DND-41 (cell line): Measurements from ENCODE around the gene RNASE7.

Source experiments
- ATAC-seq: fragments of 200-7000 bp; cut with Tn5 transposase; 3 replicates; pipeline ENCODE4 v1.9.1; 2021; ENCODE audit warnings: low read depth; ENCODE audit not compliant: insufficient read depth
- DNase-seq: peaks from one replicate; pipeline ENCODE4 v3.0.0-alpha.2; 2020
- H2AFZ ChIP-seq: 2 replicates; pipeline ENCODE4 v1.6.0; 2012; ENCODE audit warnings: low read depth, low read length
- H3K27ac ChIP-seq: 2 replicates; pipeline ENCODE4 v1.5.1; 2012; ENCODE audit warnings: low read length, inconsistent platforms
- H3K27me3 ChIP-seq: fragments of 200-600 bp; sonication (generic); 2 replicates; pipeline ENCODE4 v1.6.0; 2012; ENCODE audit warnings: low read length, mild to moderate bottlenecking, inconsistent platforms; ENCODE audit not compliant: insufficient read depth, poor library complexity
- H3K36me3 ChIP-seq: 2 replicates; pipeline ENCODE4 v1.5.1; 2012; ENCODE audit warnings: low read length, inconsistent platforms; ENCODE audit not compliant: insufficient read depth
- H3K4me1 ChIP-seq: 2 replicates; pipeline ENCODE4 v1.5.1; 2012; ENCODE audit warnings: mild to moderate bottlenecking, low read length; ENCODE audit not compliant: insufficient read depth
- H3K4me2 ChIP-seq: 2 replicates; pipeline ENCODE4 v1.6.0; 2012; ENCODE audit warnings: mild to moderate bottlenecking, moderate library complexity, low read length, inconsistent platforms; ENCODE audit not compliant: insufficient read depth
- H3K4me3 ChIP-seq, 2 experiments: fragments of 200-600 bp in 1 of 2; shearing (Covaris generic) in 1 of 2; 2 replicates each; pipeline ENCODE4 v1.5.1; 2012 to 2016; ENCODE audit warnings: inconsistent platforms in 2 of 2, low read length in 2 of 2, mild to moderate bottlenecking in 2 of 2, low read depth in 1 of 2, moderate library complexity in 1 of 2
- H3K79me2 ChIP-seq: 2 replicates; pipeline ENCODE4 v1.6.0; 2012; ENCODE audit warnings: low read length, inconsistent platforms; ENCODE audit not compliant: insufficient read depth
- H3K9ac ChIP-seq: 2 replicates; pipeline ENCODE4 v1.6.0; 2012; ENCODE audit warnings: low read depth, mild to moderate bottlenecking, inconsistent platforms, low read length, moderate library complexity
- H3K9me3 ChIP-seq: 2 replicates; pipeline ENCODE4 v1.5.1; 2012; ENCODE audit warnings: low read length, moderate library complexity, mild to moderate bottlenecking, inconsistent platforms; ENCODE audit not compliant: insufficient read depth, severe bottlenecking
- H4K20me1 ChIP-seq: 2 replicates; pipeline ENCODE4 v1.6.0; 2012; ENCODE audit warnings: low read length; ENCODE audit not compliant: insufficient read depth
- CTCF ChIP-seq: IDR thresholded peaks from 2 replicates; pipeline ENCODE4 v1.5.1; 2012; ENCODE audit warnings: borderline replicate concordance, low read length, moderate library complexity, mild to moderate bottlenecking; ENCODE audit not compliant: poor library complexity, severe bottlenecking; ENCODE audit errors: extremely low read depth
- EZH2 ChIP-seq: IDR thresholded peaks from 3 replicates; pipeline ENCODE4 v1.6.1; 2012; ENCODE audit warnings: borderline replicate concordance, low read depth, mild to moderate bottlenecking, moderate library complexity, low read length, inconsistent platforms; ENCODE audit not compliant: severe bottlenecking

Gene RNASE7

DNA sequence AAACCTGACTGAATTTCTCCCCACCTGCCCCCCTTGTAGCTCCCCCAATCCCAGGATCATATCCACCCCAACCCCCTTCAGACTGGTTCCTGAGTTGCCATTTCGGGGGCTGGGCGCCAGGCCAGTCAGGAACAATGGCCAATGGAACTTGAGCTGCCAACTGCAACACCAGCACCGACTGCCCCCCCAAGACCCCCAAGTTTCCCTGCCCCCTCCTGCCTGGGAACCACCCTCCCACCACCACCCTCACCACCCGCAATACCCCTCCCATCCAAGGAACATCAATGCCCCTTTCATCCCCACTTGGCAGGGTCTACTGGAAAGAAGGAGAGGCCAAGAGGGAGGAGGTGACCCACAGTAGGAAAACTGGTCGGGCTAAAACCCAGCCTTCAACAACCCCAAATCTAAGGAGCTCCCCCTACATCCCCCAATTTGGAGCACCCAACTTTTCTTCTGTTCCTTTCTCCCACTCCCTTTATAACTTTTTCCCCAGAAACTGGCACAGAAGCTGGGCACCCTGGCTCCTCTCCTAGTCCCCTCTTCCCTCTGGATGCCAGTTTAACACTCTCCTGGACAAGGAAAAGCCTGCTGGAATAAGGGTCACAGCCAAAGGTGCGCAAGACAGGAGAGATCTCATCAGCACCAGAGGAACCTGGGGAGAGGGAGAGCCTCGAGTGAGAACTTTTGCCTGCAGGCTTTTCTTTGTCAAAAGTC lies 15.7 kb upstream of the RNASE7 start:
- Histone ChIP-seq H3K9ac (no peak overlapping the region), H3K27me3 (peaks cover 11% of the 10 kb centered on the region)
- no peak for ATAC-seq

GRCh38 chr14:21026988-21027315 lies 15.2 kb upstream of the RNASE7 start:
- no peak for TF ChIP-seq EZH2
- no peak for TF ChIP-seq CTCF
- Histone ChIP-seq H3K9me3 (no peaks in the 10 kb centered on the region), H3K36me3 (no peaks in the 10 kb centered on the region), H3K9ac (no peak overlapping the region), H3K27me3 (peaks cover 16% of the 10 kb centered on the region), H3K4me2 (no peak overlapping the region), H3K4me3 (no peak overlapping the region), H4K20me1 (no peaks in the 10 kb centered on the region), H3K4me1 (peaks cover 17% of the 10 kb centered on the region), H2AFZ (no peak overlapping the region), H3K79me2 (no peaks in the 10 kb centered on the region), H3K27ac (no peak overlapping the region)
- no peak for DNase-seq
- ATAC-seq, result no peak

More for the DNA sequence above, 15.7 kb upstream of the RNASE7 start:
- Histone ChIP-seq H3K36me3 (no peaks in the 10 kb centered on the region), H3K9me3 (no peaks in the 10 kb centered on the region), H3K79me2 (no peaks in the 10 kb centered on the region), H2AFZ (no peak overlapping the region), H3K4me2 (no peak overlapping the region), H4K20me1 (no peaks in the 10 kb centered on the region), H3K27ac (no peak overlapping the region), H3K4me1 (peaks cover 17% of the 10 kb centered on the region), H3K4me3 (no peak overlapping the region)
- DNase-seq, result no peak
- TF ChIP-seq EZH2, result no peak

- no peak within 1 kb of the TSS for H3K4me2 ChIP-seq
- no peak within 1 kb of the TSS for H3K4me3 ChIP-seq
- DNase-seq, result no peak
- H2AFZ ChIP-seq, result no peak within 1 kb of the TSS
- H3K4me1 ChIP-seq, result peaks cover 5% of the 10 kb centered on the region
- peaks cover 27% of the 10 kb centered on the region for H3K27me3 ChIP-seq
- H3K79me2 ChIP-seq, result no peaks in the 10 kb centered on the region
- no peaks in the 10 kb centered on the region for H3K9me3 ChIP-seq
- no peaks in the 10 kb centered on the region for H3K36me3 ChIP-seq
- ATAC-seq, result no peak
- no peak within 1 kb of the TSS for H3K27ac ChIP-seq
- TF ChIP-seq CTCF, result no peak
- TF ChIP-seq EZH2, result no peak
- no peak within 1 kb of the TSS for H3K9ac ChIP-seq
- no peaks in the 10 kb centered on the region for H4K20me1 ChIP-seq
Observed at GRCh38 chr14:21029917-21030316, 12.2 kb upstream of the RNASE7 start, which contains the start of gene TPPP2. Gene TPPP2 (plus strand): TSS chr14:21030217. CDS start chr14:21030582, 365 bp downstream.

- Histone ChIP-seq H4K20me1 (no peaks in the 10 kb centered on the region), H3K4me1 (peaks cover under 1% of the 10 kb centered on the region), H3K36me3 (no peaks in the 10 kb centered on the region), H2AFZ (no peak overlapping the region), H3K4me2 (no peak overlapping the region), H3K4me3 (no peak overlapping the region), H3K9ac (no peak overlapping the region), H3K9me3 (no peaks in the 10 kb centered on the region), H3K27me3 (peaks cover 30% of the 10 kb centered on the region), H3K27ac (no peak overlapping the region), H3K79me2 (no peaks in the 10 kb centered on the region)
- DNase-seq (no peak), ATAC-seq (no peak)
- TF ChIP-seq EZH2 (no peak), CTCF (no peak)
Observed at GRCh38 chr14:21030531-21030930, 11.6 kb upstream of the RNASE7 start.
